BLaER1 treated with 17β-estradiol and CSF1 and Interleukin-3, amounts not matched to agents 10 nM and 100 nM (cell line): ENCODE data around the gene ETS2.

Experiments
- H3K27ac ChIP-seq, 11 experiments: shearing (Covaris generic); formaldehyde crosslinking; 2 replicates each; pipeline ENCODE4 v1.8.1; 2022
- H3K27me3 ChIP-seq, 11 experiments: shearing (Covaris generic); formaldehyde crosslinking; 2 replicates each; pipeline ENCODE4 v1.8.1; 2022
- H3K36me3 ChIP-seq, 11 experiments: shearing (Covaris generic); formaldehyde crosslinking; 2 replicates each; pipeline ENCODE4 v1.8.1; 2022
- H3K4me1 ChIP-seq, 10 experiments: shearing (Covaris generic); formaldehyde crosslinking; 2 replicates each; pipeline ENCODE4 v1.8.1; 2022
- H3K4me2 ChIP-seq, 11 experiments: shearing (Covaris generic); formaldehyde crosslinking; 2 replicates each; pipeline ENCODE4 v1.8.1; 2022
- H3K4me3 ChIP-seq, 10 experiments: shearing (Covaris generic); formaldehyde crosslinking; 2 replicates each; pipeline ENCODE4 v1.8.1; 2022
- H3K9ac ChIP-seq, 11 experiments: shearing (Covaris generic); formaldehyde crosslinking; 2 replicates each; pipeline ENCODE4 v1.8.1; 2022
- H3K9me3 ChIP-seq, 11 experiments: shearing (Covaris generic); formaldehyde crosslinking; replicated peaks in 1 of 11; 2 replicates each; pipeline ENCODE4 v1.8.1; 2022
- H4K20me1 ChIP-seq, 11 experiments: shearing (Covaris generic); formaldehyde crosslinking; 2 replicates each; pipeline ENCODE4 v1.8.1; 2022
- Cebpa-rat ChIP-seq, 11 experiments: shearing (Covaris generic); IDR thresholded peaks; 2 replicates each; pipeline ENCODE4 v1.8.1; 2022

The ETS2 gene

GRCh38 chr21:38805328-38806152 is at the start of gene ETS2:
Gene ETS2, plus strand, starts transcription at chr21:38805929. Its CDS starts 4,106 bp downstream, at chr21:38810035.
- H3K4me1 ChIP-seq = peaks cover 40 to 48% (median 46%) of the 10 kb centered on the region in 10 experiments
- H3K27me3 ChIP-seq = no peaks in the 10 kb centered on the region
- H3K27ac ChIP-seq = peak within 1 kb of the TSS; percentile 93 to 98 (median 96)
- peak within 1 kb of the TSS; percentile 89 to 97 (median 95) for H3K4me2 ChIP-seq
- H3K4me3 ChIP-seq = peak within 1 kb of the TSS; percentile 86 to 99 (median 96)
- H3K9me3 ChIP-seq = 0 out of 22 replicates have a peak, but pooled peaks cover 0 to 5% (median 0%) of the 10 kb centered on the region in 11 experiments
- H4K20me1 ChIP-seq = peaks cover 3 to 48% (median 44%) of the 10 kb centered on the region in 11 experiments; a peak in 20 of 22 replicates
- H3K36me3 ChIP-seq = peaks cover 9 to 33% (median 29%) of the 10 kb centered on the region in 11 experiments
- peak within 1 kb of the TSS; percentile 95 to 99 (median 97) for H3K9ac ChIP-seq
- no peak for TF ChIP-seq Cebpa-rat (IDR thresholded peaks at IDR 0.05)

- peaks cover 34 to 62% (median 42%) of the 10 kb centered on the region in 10 experiments for H3K4me1 ChIP-seq
- H3K9me3 ChIP-seq = no peaks in the 10 kb centered on the region
- H3K36me3 ChIP-seq = no peaks in the 10 kb centered on the region
- no peaks in the 10 kb centered on the region for H4K20me1 ChIP-seq
- H3K4me3 ChIP-seq = no peak overlapping the region
- H3K9ac ChIP-seq = no peak overlapping the region
- TF ChIP-seq Cebpa-rat (IDR thresholded peaks at IDR 0.05) = no peak
- peaks cover 0 to 41% (median 0%) of the 10 kb centered on the region in 11 experiments; a peak in 4 of 22 replicates for H3K27me3 ChIP-seq
- peak overlapping the region in 5 of 11 experiments; percentile 29 to 70 (median 52); a peak in 8 of 22 replicates for H3K27ac ChIP-seq
- H3K4me2 ChIP-seq = peak overlapping the region in 4 of 11 experiments; percentile 49 to 59 (median 58); a peak in 3 of 22 replicates
These were observed 49.0 kb upstream of the ETS2 start for GRCh38 chr21:38756746-38757145.

GRCh38 chr21:38758501-38759214 is 47.1 kb upstream of the ETS2 start:
- TF ChIP-seq Cebpa-rat (IDR thresholded peaks at IDR 0.05) = no peak

GRCh38 chr21:38759413-38759812 is 46.3 kb upstream of the ETS2 start:
- H3K4me2 ChIP-seq = no peak overlapping the region
- peaks cover 0 to 41% (median 0%) of the 10 kb centered on the region in 11 experiments; a peak in 4 of 22 replicates for H3K27me3 ChIP-seq
- H3K4me1 ChIP-seq = peaks cover 21 to 46% (median 26%) of the 10 kb centered on the region in 10 experiments
- H4K20me1 ChIP-seq = no peaks in the 10 kb centered on the region
- H3K36me3 ChIP-seq = no peaks in the 10 kb centered on the region
- TF ChIP-seq Cebpa-rat (IDR thresholded peaks at IDR 0.05) = no peak
- no peaks in the 10 kb centered on the region for H3K9me3 ChIP-seq
- 0 out of 22 replicates have a peak overlapping the region, but pooled peaks of 1 of the 11 experiments have one; percentile 12 for H3K27ac ChIP-seq
- H3K9ac ChIP-seq = no peak overlapping the region
- H3K4me3 ChIP-seq = no peak overlapping the region

More at GRCh38 chr21:38758501-38759214, 47.1 kb upstream of the ETS2 start:
- peak overlapping the region in 3 of 11 experiments; percentile 37 to 56 (median 56); a peak in 4 of 22 replicates for H3K4me2 ChIP-seq
- H3K4me3 ChIP-seq = no peak overlapping the region
- H3K27ac ChIP-seq = no peak overlapping the region
- H4K20me1 ChIP-seq = no peaks in the 10 kb centered on the region
- H3K9ac ChIP-seq = no peak overlapping the region
- H3K27me3 ChIP-seq = peaks cover 0 to 36% (median 0%) of the 10 kb centered on the region in 11 experiments; a peak in 4 of 22 replicates
- no peaks in the 10 kb centered on the region for H3K36me3 ChIP-seq
- no peaks in the 10 kb centered on the region for H3K9me3 ChIP-seq
- H3K4me1 ChIP-seq = peaks cover 21 to 46% (median 26%) of the 10 kb centered on the region in 10 experiments

GRCh38 chr21:38760017-38760761 is 45.5 kb upstream of the ETS2 start:
- Histone ChIP-seq H3K36me3 (no peaks in the 10 kb centered on the region), H3K4me2 (no peak overlapping the region), H4K20me1 (no peaks in the 10 kb centered on the region), H3K4me3 (no peak overlapping the region), H3K27me3 (peaks cover 0 to 48% (median 0%) of the 10 kb centered on the region in 11 experiments; a peak in 6 of 22 replicates), H3K9ac (no peak overlapping the region), H3K27ac (0 out of 22 replicates have a peak overlapping the region, but pooled peaks of 1 of the 11 experiments have one; percentile 12), H3K9me3 (no peaks in the 10 kb centered on the region), H3K4me1 (peaks cover 20 to 45% (median 29%) of the 10 kb centered on the region in 10 experiments)
- no peak for TF ChIP-seq Cebpa-rat (IDR thresholded peaks at IDR 0.05)

GRCh38 chr21:38760762-38761155 is 45.0 kb upstream of the ETS2 start:
- no peaks in the 10 kb centered on the region for H4K20me1 ChIP-seq

GRCh38 chr21:38761531-38761930 is 44.2 kb upstream of the ETS2 start:
- Histone ChIP-seq H3K9ac (no peak overlapping the region), H3K4me2 (peak overlapping the region in 7 of 11 experiments; percentile 4 to 42 (median 17); a peak in 5 of 22 replicates), H3K27ac (no peak overlapping the region), H4K20me1 (no peaks in the 10 kb centered on the region), H3K4me3 (no peak overlapping the region), H3K4me1 (peaks cover 15 to 38% (median 27%) of the 10 kb centered on the region in 10 experiments), H3K36me3 (peaks cover 0 to 5% (median 0%) of the 10 kb centered on the region in 11 experiments; a peak in 2 of 22 replicates), H3K27me3 (peaks cover 0 to 59% (median 0%) of the 10 kb centered on the region in 11 experiments; a peak in 6 of 22 replicates), H3K9me3 (peaks cover 4 to 10% (median 9%) of the 10 kb centered on the region in 11 experiments; a peak in 15 of 22 replicates)
- TF ChIP-seq Cebpa-rat (IDR thresholded peaks at IDR 0.05) = no peak

More at GRCh38 chr21:38760762-38761155, 45.0 kb upstream of the ETS2 start:
- Histone ChIP-seq H3K4me3 (no peak overlapping the region), H3K4me2 (0 out of 22 replicates have a peak overlapping the region, but pooled peaks of 1 of the 11 experiments have one; percentile 17), H3K27me3 (peaks cover 0 to 53% (median 0%) of the 10 kb centered on the region in 11 experiments; a peak in 6 of 22 replicates), H3K4me1 (peaks cover 16 to 42% (median 28%) of the 10 kb centered on the region in 10 experiments), H3K27ac (no peak overlapping the region), H3K36me3 (peaks cover 0 to under 1% (median 0%) of the 10 kb centered on the region in 11 experiments; a peak in 1 of 22 replicates), H3K9me3 (peaks cover 0 to 3% (median 2%) of the 10 kb centered on the region in 11 experiments; a peak in 11 of 22 replicates), H3K9ac (no peak overlapping the region)
- no peak for TF ChIP-seq Cebpa-rat (IDR thresholded peaks at IDR 0.05)
